ENCODE measurements around the gene SCAMP3. TPM values are rescaled to one million over a fixed set of nuclear protein-coding genes. Genes with fewer than 3 reads are reported as not detected.
A peak's percentile ranks its signal among the peaks of the same experiment; 100 is the strongest.

Gene SCAMP3
- total and polyA plus RNA-seq, 3 donors from 2014 or later: 63.0 to 80.6 (median 70.9) TPM

DNA sequence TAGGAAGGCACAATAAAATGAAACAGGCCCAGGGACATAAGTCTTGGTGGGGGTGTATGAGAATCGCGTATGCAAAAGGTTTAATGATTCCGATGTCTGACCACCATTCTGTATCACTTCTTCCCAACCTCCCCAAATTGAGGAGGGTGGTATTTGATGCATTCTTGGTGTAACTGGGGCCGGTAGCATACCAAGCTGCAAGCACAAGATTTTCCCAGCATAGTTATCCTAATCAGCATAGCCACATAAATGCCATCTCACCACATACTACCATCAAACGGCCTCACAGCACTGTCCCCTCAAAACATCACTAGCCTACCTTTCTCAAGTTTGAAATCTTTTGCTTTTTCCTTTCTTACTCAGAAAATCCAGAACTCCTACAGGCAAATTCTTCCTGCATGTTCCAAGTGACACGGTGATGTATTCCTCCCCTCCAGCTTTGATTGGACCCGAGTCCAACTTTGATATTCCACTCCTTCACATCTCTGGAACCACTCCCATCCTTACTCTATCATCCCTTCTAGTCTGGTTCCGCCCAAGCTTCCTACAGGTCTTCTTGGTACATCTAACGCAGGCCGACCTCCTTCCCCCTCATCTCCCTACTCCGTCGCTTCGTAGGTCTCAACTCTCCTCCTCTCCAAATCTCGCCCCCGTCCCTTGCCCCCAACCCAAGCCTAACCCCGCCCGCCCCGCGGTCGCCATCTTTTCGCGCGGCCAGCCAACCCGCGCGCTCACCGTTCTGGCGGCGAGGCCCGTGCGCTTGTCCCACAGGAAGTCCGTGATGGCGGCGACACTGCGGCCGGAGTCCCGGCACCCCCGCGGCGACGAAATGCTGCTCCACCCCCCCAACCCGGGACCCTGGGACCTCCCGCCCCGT, 10.5 kb upstream of the SCAMP3 start:
- 4 to 5% methylated on average over 33 to 44 of the region's 44 CpGs for WGBS, 2 donors
- intact Hi-C loops (cut with DNase I; ENCODE audit: low total_unique reads): no loop called here
- Histone ChIP-seq H3K27ac (peak overlapping the region; percentile 94 to 97), H3K4me1 (peaks cover 23% of the 10 kb centered on the region), H3K9me3 (no peaks in the 10 kb centered on the region), H3K4me3 (peak overlapping the region; percentile 73 to 88), H3K36me3 (ENCODE audit: low read depth, missing control alignments) (no peaks in the 10 kb centered on the region), H3K27me3 (no peaks in the 10 kb centered on the region)
- no peak for TF ChIP-seq POLR2A (IDR thresholded peaks at IDR 0.05)
- TF ChIP-seq, protein P1, sequence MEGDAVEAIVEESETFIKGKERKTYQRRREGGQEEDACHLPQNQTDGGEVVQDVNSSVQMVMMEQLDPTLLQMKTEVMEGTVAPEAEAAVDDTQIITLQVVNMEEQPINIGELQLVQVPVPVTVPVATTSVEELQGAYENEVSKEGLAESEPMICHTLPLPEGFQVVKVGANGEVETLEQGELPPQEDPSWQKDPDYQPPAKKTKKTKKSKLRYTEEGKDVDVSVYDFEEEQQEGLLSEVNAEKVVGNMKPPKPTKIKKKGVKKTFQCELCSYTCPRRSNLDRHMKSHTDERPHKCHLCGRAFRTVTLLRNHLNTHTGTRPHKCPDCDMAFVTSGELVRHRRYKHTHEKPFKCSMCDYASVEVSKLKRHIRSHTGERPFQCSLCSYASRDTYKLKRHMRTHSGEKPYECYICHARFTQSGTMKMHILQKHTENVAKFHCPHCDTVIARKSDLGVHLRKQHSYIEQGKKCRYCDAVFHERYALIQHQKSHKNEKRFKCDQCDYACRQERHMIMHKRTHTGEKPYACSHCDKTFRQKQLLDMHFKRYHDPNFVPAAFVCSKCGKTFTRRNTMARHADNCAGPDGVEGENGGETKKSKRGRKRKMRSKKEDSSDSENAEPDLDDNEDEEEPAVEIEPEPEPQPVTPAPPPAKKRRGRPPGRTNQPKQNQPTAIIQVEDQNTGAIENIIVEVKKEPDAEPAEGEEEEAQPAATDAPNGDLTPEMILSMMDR (IDR thresholded peaks at IDR 0.05): no peak
- peak; percentile 35 for DNase-seq

- no peaks in the 10 kb centered on the region for H3K36me3 ChIP-seq (ENCODE audit: low read depth, missing control alignments)
- H3K4me1 ChIP-seq: peaks cover 18% of the 10 kb centered on the region
- H3K27ac ChIP-seq: no peak overlapping the region
- TF ChIP-seq, protein P1 (IDR thresholded peaks at IDR 0.05): no peak
- no peak for TF ChIP-seq POLR2A (IDR thresholded peaks at IDR 0.05)
- intact Hi-C loops (cut with DNase I; ENCODE audit: low total_unique reads): no loop called here
- 93% methylated on average over 21 of the region's 21 CpGs for WGBS, 2 donors
- no peak overlapping the region for H3K4me3 ChIP-seq
- no peaks in the 10 kb centered on the region for H3K27me3 ChIP-seq
- H3K9me3 ChIP-seq: no peaks in the 10 kb centered on the region
- no peak for DNase-seq
These were observed 7.2 kb upstream of the SCAMP3 start for GRCh38 chr1:155269381-155269780.

GRCh38 chr1:155268630-155269029, 6.5 kb upstream of the SCAMP3 start:
- H3K4me1 ChIP-seq: peaks cover 14% of the 10 kb centered on the region
- intact Hi-C loops (cut with DNase I; ENCODE audit: low total_unique reads): no loop called here
- H3K27me3 ChIP-seq: no peaks in the 10 kb centered on the region
- no peak for DNase-seq
- WGBS, 2 donors: 90% methylated on average over 20 to 21 of the region's 21 CpGs
- H3K27ac ChIP-seq: no peak overlapping the region
- H3K9me3 ChIP-seq: no peaks in the 10 kb centered on the region
- H3K36me3 ChIP-seq (ENCODE audit: low read depth, missing control alignments): no peaks in the 10 kb centered on the region
- H3K4me3 ChIP-seq: no peak overlapping the region
- no peak for TF ChIP-seq POLR2A (IDR thresholded peaks at IDR 0.05)
- TF ChIP-seq, protein P1 (IDR thresholded peaks at IDR 0.05): no peak

DNA sequence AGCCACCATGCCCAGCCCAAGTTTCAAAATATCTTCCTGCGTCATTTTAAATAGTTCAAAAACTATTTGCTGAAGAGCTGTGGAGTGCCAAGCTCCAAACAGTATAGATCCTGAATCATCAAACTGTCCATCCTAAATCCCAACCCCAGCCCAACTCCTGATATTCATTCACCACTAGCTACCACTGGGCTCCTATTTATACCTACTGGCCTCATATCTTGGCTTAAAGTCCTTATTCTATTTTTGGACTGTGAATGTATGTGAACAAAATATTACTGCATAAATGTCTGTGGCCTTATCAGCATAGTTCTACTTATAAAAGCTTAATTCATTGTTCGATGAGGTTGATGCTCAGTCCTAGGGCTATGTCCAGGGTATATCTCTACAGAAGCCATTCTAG, 5.2 kb upstream of the SCAMP3 start:
- no peaks in the 10 kb centered on the region for H3K36me3 ChIP-seq (ENCODE audit: low read depth, missing control alignments)
- H3K27ac ChIP-seq: no peak overlapping the region
- no peak for TF ChIP-seq POLR2A (IDR thresholded peaks at IDR 0.05)
- TF ChIP-seq, protein P1 (IDR thresholded peaks at IDR 0.05): no peak
- DNase-seq: no peak
- H3K9me3 ChIP-seq: no peaks in the 10 kb centered on the region
- intact Hi-C loops (cut with DNase I; ENCODE audit: low total_unique reads): no loop called here
- H3K4me3 ChIP-seq: no peak overlapping the region
- WGBS, 2 donors: 95 to 97% methylated on average over 2 of the region's 2 CpGs
- peaks cover 16% of the 10 kb centered on the region for H3K4me1 ChIP-seq
- no peaks in the 10 kb centered on the region for H3K27me3 ChIP-seq

DNA sequence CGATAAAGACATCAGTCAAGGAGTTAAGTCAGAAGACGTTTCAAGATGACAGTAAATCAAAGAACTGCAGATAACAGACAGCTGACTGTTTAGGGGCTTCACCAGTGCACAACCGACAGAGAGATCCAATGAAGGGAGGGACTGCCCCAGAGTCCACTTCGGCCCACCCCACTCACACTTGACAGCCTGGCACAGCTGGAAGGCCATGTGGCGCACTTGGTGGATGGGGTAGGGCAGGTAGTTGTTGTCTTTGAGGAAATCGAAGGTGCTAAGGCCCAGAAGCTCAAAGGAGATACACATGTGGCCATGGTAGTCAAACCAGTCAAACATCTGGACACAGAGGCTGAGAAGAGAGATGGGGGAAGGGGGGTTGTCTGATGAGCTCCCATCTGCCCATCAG, 4.4 kb upstream of the SCAMP3 start:
- H3K4me3 ChIP-seq: no peak overlapping the region
- no peak for DNase-seq
- H3K9me3 ChIP-seq: no peaks in the 10 kb centered on the region
- 74 to 81% methylated on average over 6 of the region's 6 CpGs for WGBS, 2 donors
- H3K36me3 ChIP-seq (ENCODE audit: low read depth, missing control alignments): no peaks in the 10 kb centered on the region
- no peak overlapping the region for H3K27ac ChIP-seq
- TF ChIP-seq POLR2A (IDR thresholded peaks at IDR 0.05): no peak
- TF ChIP-seq, protein P1 (IDR thresholded peaks at IDR 0.05): no peak
- intact Hi-C loops (cut with DNase I; ENCODE audit: low total_unique reads): no loop called here
- no peaks in the 10 kb centered on the region for H3K27me3 ChIP-seq
- peaks cover 9% of the 10 kb centered on the region for H3K4me1 ChIP-seq
